Measurements from ENCODE around the gene TNFAIP8.

TNFAIP8 gene

GRCh38 chr5:119340597-119341218, 15.1 kb upstream of the TNFAIP8 start:
- FAIRE-seq (no peak), DNase-seq (ENCODE audit: insufficient read length, low spot score) (no peak)
- TF ChIP-seq CTCF (IDR thresholded peaks at IDR 0.05; ENCODE audit: insufficient read depth, missing control alignments) = no peak

GRCh38 chr5:119341452-119342349, 14.1 kb upstream of the TNFAIP8 start:
- DNase-seq (ENCODE audit: insufficient read length, low spot score) (no peak), FAIRE-seq (no peak)
- TF ChIP-seq CTCF (IDR thresholded peaks at IDR 0.05; ENCODE audit: insufficient read depth, missing control alignments) = no peak

GRCh38 chr5:119342406-119342805, 13.4 kb upstream of the TNFAIP8 start:
- DNase-seq (ENCODE audit: insufficient read length, low spot score) = no peak
- no peak for TF ChIP-seq CTCF (IDR thresholded peaks at IDR 0.05; ENCODE audit: insufficient read depth, missing control alignments)
- FAIRE-seq = no peak

- FAIRE-seq (no peak), DNase-seq (ENCODE audit: insufficient read length, low spot score) (no peak)
- no peak for TF ChIP-seq CTCF (IDR thresholded peaks at IDR 0.05; ENCODE audit: insufficient read depth, missing control alignments)
These were observed 12.8 kb upstream of the TNFAIP8 start for GRCh38 chr5:119343052-119343451.

- TF ChIP-seq CTCF (IDR thresholded peaks at IDR 0.05; ENCODE audit: insufficient read depth, missing control alignments) = no peak
- DNase-seq (ENCODE audit: insufficient read length, low spot score) (no peak), FAIRE-seq (no peak)
These were observed 12.1 kb upstream of the TNFAIP8 start for GRCh38 chr5:119343766-119344165.

- no peak for DNase-seq (ENCODE audit: insufficient read length, low spot score)
- no peak for FAIRE-seq
- TF ChIP-seq CTCF (IDR thresholded peaks at IDR 0.05; ENCODE audit: insufficient read depth, missing control alignments) = no peak
These were observed 11.6 kb upstream of the TNFAIP8 start for GRCh38 chr5:119344231-119344630.

- FAIRE-seq (no peak), DNase-seq (ENCODE audit: insufficient read length, low spot score) (no peak)
- no peak for TF ChIP-seq CTCF (IDR thresholded peaks at IDR 0.05; ENCODE audit: insufficient read depth, missing control alignments)
These were observed 10.0 kb upstream of the TNFAIP8 start for GRCh38 chr5:119345861-119346260.
